Stimulated activated CD4-positive, alpha-beta T cell treated with anti-CD3 and anti-CD28 coated beads, Interleukin-2, amount 100 ng/mL, for 48 hours (primary cell): Measurements from ENCODE around the gene NOSIP.

ENCODE experiments used
- DNase-seq, 2 donors: peaks; one replicate each; pipeline ENCODE4 v3.0.0-alpha.2; 2020

NOSIP gene

DNA sequence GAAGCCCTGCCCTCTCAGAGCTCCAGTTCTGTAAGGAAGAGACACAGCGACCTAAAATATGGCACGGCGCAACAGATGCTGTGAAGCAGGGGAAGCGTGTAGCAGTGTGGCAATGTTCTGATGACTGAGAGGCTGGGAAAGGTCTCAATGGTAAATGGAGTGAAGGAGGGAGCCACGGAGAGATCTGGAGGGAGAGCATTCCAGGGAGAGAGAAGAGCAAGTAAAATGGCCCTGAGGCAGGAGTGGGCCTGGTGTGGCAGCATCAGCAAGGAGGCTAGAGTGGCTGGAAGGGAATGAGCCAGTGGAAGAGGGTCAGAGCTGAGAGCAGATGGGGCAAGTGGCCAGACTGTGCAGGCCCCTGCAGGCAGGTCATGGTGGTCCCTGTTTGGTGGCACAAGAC is 36.2 kb downstream of the NOSIP start:
- no peak for DNase-seq

- no peak for DNase-seq
These were observed 37.3 kb downstream of the NOSIP start for GRCh38 chr19:49543032-49543431.

- no peak for DNase-seq
These were observed 37.9 kb downstream of the NOSIP start for GRCh38 chr19:49542446-49542845.

DNA sequence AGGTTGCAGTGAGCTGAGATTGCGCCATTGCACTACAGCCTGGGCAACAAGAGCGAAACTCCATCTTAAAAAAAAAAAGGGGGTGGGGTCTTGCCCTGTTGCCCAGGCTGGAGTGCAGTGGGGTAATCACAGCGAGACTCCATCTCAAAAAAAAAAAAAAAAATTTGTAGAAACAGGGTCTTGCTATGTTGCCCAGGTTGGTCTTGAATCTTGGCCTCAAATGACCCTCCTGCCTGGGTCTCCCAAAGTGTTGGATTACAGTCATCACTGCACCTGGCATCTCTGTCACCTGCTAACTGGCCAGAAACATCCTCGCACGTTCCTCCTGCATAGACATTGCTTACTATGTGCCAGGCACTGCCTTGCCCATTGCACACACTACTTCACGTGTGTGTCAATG is 38.4 kb downstream of the NOSIP start:
- no peak for DNase-seq

DNA sequence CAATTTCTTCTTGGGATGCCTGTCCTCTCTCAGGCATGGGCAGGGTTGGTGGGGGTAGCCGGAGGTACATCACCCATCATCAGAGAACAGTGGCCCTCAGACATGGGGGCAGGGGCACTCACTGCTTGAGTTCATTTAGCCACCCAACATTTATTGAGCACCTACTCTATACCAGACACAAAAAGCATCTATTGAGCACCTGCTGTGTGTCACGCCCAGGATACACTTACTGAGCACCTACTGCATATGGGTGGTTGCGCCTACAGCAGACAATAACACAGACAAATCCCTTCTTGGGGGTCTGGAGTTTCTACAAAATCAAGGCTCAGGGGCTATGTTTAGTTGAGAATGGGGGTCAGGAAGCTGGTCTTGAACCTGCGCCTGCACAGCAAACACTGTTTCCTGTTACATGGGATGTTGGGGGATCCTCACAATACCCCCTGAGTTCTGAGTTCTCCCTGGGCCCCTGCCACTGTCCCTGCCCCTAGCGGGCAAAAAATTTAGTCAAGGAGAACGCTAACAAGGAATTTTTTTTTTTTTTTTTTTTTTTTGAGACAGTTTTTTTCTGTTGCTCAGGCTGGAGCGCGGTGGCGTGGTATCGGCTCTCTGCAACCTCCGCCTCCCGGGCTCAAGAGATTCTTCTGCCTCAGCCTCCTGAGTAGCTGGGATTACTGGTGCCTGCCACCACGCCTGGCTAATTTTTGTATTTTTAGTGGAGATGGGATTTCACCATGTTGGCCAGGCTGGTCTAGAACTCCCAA is 41.0 kb downstream of the NOSIP start:
- no peak for DNase-seq

DNA sequence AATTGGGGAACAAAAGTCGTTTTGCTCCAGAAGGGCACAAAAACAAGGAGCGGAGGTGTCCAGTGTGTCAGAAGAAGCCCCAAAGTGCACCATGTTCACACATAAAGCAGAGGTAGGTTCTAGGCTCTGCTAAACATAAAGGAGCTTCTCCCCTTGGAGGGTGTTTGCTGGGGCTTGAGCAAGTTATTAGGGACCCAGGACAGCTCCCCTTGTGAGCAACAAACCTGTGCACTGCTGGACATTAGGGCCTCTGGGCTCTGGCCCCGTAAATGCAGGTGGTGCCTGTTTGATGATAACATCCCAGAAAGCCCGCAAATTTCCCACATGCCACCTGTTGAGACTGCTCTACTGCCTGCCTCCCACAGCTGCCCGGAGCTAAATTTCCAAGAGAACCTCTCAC is 41.7 kb downstream of the NOSIP start:
- DNase-seq = no peak

GRCh38 chr19:49536921-49537462 is 43.4 kb downstream of the NOSIP start:
- no peak for DNase-seq

- no peak for DNase-seq
These were observed 45.5 kb downstream of the NOSIP start for GRCh38 chr19:49534632-49535385.

DNA sequence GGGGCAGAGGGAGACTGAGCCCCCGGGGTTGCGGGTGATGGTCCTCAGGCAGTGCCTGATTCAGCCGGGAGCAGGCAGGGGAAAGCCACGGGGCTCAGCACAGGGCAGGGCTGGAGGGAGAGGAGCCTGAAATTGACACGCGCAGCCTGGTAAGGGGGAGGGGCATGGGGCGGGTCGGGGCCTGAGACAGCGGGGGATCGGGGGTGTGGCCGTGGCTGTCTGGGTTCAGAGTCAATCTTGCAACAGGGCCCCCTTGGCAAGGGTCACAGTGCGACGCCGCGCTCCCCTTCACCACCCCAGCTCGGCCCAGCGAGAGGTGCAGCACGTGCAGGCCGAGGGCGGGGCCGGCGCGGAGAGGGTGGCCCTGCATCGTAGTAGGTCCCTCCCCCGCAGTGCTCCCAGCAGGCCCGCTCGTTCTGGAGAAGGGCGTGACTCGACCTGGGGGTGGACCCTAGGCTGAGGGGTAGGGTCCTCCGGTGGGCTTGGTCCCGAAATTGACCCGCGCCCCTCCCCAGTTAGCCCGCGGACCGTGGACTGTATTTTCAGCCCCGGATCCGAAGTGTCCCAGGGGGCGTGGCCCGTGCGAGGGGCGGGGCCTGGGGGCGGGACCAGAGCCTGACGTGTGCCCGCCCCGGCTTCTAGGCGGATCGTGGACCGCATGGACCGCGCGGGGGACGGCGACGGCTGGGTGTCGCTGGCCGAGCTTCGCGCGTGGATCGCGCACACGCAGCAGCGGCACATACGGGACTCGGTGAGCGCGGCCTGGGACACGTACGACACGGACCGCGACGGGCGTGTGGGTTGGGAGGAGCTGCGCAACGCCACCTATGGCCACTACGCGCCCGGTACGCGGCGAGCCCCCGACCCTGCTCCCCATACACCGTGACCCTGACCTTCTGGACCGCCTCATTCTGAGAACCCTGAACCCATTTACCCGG is 46.5 kb downstream of the NOSIP start:
- peak; percentile 78 to 83 for DNase-seq

DNA sequence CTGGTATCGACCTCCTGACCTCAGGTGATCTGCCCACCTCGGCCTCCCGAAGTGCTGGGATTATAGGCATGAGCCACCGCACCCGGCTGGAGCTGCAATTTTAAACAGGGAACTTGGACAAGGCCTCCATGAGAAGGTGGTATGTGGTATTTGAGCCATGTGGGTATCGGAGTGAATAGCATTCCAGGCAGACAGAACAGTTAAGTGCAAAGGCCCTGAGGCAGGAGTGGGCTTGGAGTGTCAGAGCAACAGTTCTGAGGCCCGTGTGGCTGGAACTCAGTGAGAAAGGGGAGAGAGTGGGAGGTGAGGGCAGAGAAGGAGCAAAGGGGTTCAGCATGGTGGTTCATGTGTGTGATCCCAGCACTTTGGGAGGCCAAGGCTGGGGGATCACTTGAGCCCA is 49.6 kb downstream of the NOSIP start:
- DNase-seq = no peak

GRCh38 chr19:49528211-49528771 is 52.1 kb downstream of the NOSIP start:
- DNase-seq = no peak

- DNase-seq = no peak
These were observed 55.4 kb downstream of the NOSIP start for GRCh38 chr19:49524812-49525455.

GRCh38 chr19:49520705-49521319 is 59.5 kb downstream of the NOSIP start:
- no peak for DNase-seq

DNA sequence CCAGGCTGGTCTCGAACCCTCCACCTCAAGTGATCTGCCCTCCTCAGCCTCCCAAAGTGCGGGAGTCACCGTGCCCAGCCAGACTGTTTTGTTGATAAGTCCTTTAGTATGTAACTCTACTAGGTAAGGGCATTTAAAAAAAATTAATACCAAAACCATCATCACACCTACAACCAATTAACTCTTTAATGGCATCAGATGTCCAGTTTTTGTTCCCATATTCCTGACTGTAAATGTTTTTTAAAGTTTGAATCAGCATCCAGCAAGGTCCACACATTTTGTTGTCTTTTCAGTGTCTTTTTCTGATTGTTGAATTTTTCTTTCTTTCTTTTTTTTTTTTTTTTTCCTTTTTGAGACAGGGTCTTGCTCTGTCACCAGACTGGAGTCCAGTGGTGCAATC is 62.3 kb downstream of the NOSIP start:
- DNase-seq = no peak

- DNase-seq = no peak
These were observed 64.6 kb downstream of the NOSIP start for GRCh38 chr19:49515767-49516166.

DNA sequence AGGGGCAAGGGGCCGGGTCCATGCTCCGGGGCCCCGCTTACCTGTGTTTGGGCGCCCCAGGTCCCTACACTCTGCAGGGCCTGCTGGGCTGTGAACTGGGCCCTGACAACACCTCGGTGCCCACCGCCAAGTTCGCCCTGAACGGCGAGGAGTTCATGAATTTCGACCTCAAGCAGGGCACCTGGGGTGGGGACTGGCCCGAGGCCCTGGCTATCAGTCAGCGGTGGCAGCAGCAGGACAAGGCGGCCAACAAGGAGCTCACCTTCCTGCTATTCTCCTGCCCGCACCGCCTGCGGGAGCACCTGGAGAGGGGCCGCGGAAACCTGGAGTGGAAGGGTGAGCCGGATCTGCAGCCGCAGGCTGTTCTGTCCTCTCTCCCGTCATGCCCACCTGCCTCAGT is 66.2 kb downstream of the NOSIP start:
- DNase-seq = no peak

- DNase-seq = no peak
These were observed 66.6 kb downstream of the NOSIP start for GRCh38 chr19:49513746-49514118.

- DNase-seq = no peak
These were observed 67.2 kb downstream of the NOSIP start for GRCh38 chr19:49512970-49513745.

- no peak for DNase-seq
These were observed 72.4 kb downstream of the NOSIP start for GRCh38 chr19:49507803-49508494.

DNA sequence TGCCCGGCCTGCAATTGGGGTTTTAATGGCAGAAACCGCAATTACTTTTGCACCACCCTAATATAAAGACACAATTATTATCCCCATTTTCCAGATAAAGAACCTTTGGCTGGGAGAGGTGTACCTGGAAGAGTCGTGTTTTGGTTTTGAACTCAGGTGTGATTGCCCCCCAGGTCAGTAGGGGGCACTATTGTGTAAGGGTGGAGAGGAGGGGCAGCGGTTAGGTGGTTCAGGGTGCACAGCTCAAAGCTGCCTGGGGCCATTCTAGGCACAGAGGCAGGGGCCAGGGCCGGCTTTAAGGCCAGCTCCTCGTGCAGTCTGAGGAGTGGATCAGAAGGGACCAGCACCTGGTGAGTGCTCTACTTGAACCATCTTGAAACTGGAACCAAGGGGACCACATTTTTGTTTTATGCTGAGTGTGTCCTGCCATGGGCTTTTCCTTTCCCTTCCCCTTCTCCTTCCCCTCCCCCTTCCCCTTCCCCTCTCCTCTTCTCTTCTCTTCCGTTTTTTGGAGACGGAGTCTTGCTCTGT is 73.7 kb downstream of the NOSIP start:
- DNase-seq = peak; percentile 75 to 80
